ENCODE data around the gene AKT3.

AKT3 gene

GRCh38 chr1:243507001-243507671 lies 342.9 kb downstream of the AKT3 start:
- no peak for DNase-seq (ENCODE audit: low spot score)

GRCh38 chr1:243505986-243506689 lies 343.9 kb downstream of the AKT3 start:
- DNase-seq (ENCODE audit: low spot score) = no peak

GRCh38 chr1:243503155-243503554 lies 346.9 kb downstream of the AKT3 start:
- DNase-seq (ENCODE audit: low spot score) = no peak

GRCh38 chr1:243501002-243501401 lies 349.0 kb downstream of the AKT3 start:
- no peak for DNase-seq (ENCODE audit: low spot score)

GRCh38 chr1:243500512-243500911 lies 349.5 kb downstream of the AKT3 start:
- no peak for DNase-seq (ENCODE audit: low spot score)

GRCh38 chr1:243499711-243500110 lies 350.3 kb downstream of the AKT3 start:
- no peak for DNase-seq (ENCODE audit: low spot score)

- DNase-seq (ENCODE audit: low spot score) = no peak
Observed at GRCh38 chr1:243499248-243499647, 350.8 kb downstream of the AKT3 start.

- DNase-seq (ENCODE audit: low spot score) = no peak
Observed at GRCh38 chr1:243497939-243498681, 351.9 kb downstream of the AKT3 start.

- DNase-seq (ENCODE audit: low spot score) = no peak
Observed at GRCh38 chr1:243496806-243497205, 353.2 kb downstream of the AKT3 start.

GRCh38 chr1:243496187-243496646 lies 353.8 kb downstream of the AKT3 start:
- no peak for DNase-seq (ENCODE audit: low spot score)

- DNase-seq (ENCODE audit: low spot score) = no peak
Observed at GRCh38 chr1:243495442-243496186, 354.4 kb downstream of the AKT3 start.

GRCh38 chr1:243494741-243495431 lies 355.2 kb downstream of the AKT3 start:
- no peak for DNase-seq (ENCODE audit: low spot score)

GRCh38 chr1:243493156-243494129 lies 356.6 kb downstream of the AKT3 start:
- no peak for DNase-seq (ENCODE audit: low spot score)

- DNase-seq (ENCODE audit: low spot score) = no peak
Observed at GRCh38 chr1:243490748-243491686, 359.0 kb downstream of the AKT3 start.

- DNase-seq (ENCODE audit: low spot score) = no peak
Observed at GRCh38 chr1:243489681-243490546, 360.1 kb downstream of the AKT3 start.

- no peak for DNase-seq (ENCODE audit: low spot score)
Observed at GRCh38 chr1:243489158-243489527, 360.9 kb downstream of the AKT3 start.

- DNase-seq (ENCODE audit: low spot score) = no peak
Observed at GRCh38 chr1:243488459-243489157, 361.4 kb downstream of the AKT3 start.

Measured in RKO (cell line).